Activated CD4-positive, alpha-beta T cell treated with anti-CD3 and anti-CD28 coated beads, Interleukin-2, amount 10 ng/mL, durations not matched to agents 7 days and 5 days (primary cell): ENCODE data around the gene TOM1L1. TPM values are rescaled to one million over a fixed set of nuclear protein-coding genes. Genes with fewer than 3 reads are reported as not detected.

Experiments
- CTCF ChIA-PET: fragments of 350-600 bp; sonication (Branson Sonifier 250); formaldehyde crosslinking; loops from one replicate; lab custom pipeline; 2021; ENCODE audit warnings: antibody characterized with exemption; lab: Charles Lee
- POLR2A ChIA-PET: fragments of 350-600 bp; sonication (Branson Sonifier 250); formaldehyde crosslinking; loops from one replicate; lab custom pipeline; 2021; ENCODE audit warnings: antibody characterized with exemption; lab: Charles Lee
- DNase-seq: peaks from one replicate; pipeline ENCODE4 v3.0.0-alpha.2; 2020
- H3K27ac Mint-ChIP-seq: one replicate; pipeline ENCODE4 v1.8.0; 2021; ENCODE audit warnings: mild to moderate bottlenecking, moderate library complexity, mixed read lengths
- H3K27me3 Mint-ChIP-seq: one replicate; pipeline ENCODE4 v1.8.0; 2021; ENCODE audit warnings: mixed read lengths
- H3K36me3 Mint-ChIP-seq: one replicate; pipeline ENCODE4 v1.8.0; 2021; ENCODE audit warnings: low read depth, mixed read lengths
- H3K4me1 Mint-ChIP-seq: one replicate; pipeline ENCODE4 v1.8.0; 2021; ENCODE audit warnings: mixed read lengths
- H3K4me3 Mint-ChIP-seq: one replicate; pipeline ENCODE4 v1.8.0; 2021; ENCODE audit warnings: mild to moderate bottlenecking, moderate library complexity, mixed read lengths
- H3K9me3 Mint-ChIP-seq: one replicate; pipeline ENCODE4 v1.8.0; 2021; ENCODE audit warnings: mixed read lengths
- total RNA-seq, 2 experiments: library from RNA; stranded (reverse); gene quantifications; one replicate each; pipeline ENCODE4 v1.2.3, GENCODE V29; 2021

The TOM1L1 gene
- total RNA-seq, 2 experiments from 2014 or later, result 0.22 to 0.50 TPM

GRCh38 chr17:54937426-54937825 lies 36.8 kb downstream of the TOM1L1 start:
- Mint-ChIP-seq H3K4me1 (no peaks in the 10 kb centered on the region), H3K9me3 (no peaks in the 10 kb centered on the region), H3K27ac (no peak overlapping the region), H3K4me3 (no peak overlapping the region), H3K27me3 (no peaks in the 10 kb centered on the region), H3K36me3 (no peaks in the 10 kb centered on the region)
- ChIA-PET POLR2A (no interaction called here), CTCF (no interaction called here)
- no peak for DNase-seq

- POLR2A ChIA-PET, result no interaction called here
- CTCF ChIA-PET, result no interaction called here
- no peak for DNase-seq
- Mint-ChIP-seq H3K9me3 (no peaks in the 10 kb centered on the region), H3K27me3 (peaks cover 4% of the 10 kb centered on the region), H3K4me1 (no peaks in the 10 kb centered on the region), H3K4me3 (no peak overlapping the region), H3K27ac (no peak overlapping the region), H3K36me3 (no peaks in the 10 kb centered on the region)
These were observed 40.6 kb downstream of the TOM1L1 start for GRCh38 chr17:54941285-54941684.

- CTCF ChIA-PET, result no interaction called here
- POLR2A ChIA-PET, result no interaction called here
- Mint-ChIP-seq H3K4me3 (no peak overlapping the region), H3K9me3 (no peaks in the 10 kb centered on the region), H3K27ac (no peak overlapping the region), H3K27me3 (peaks cover 9% of the 10 kb centered on the region), H3K36me3 (no peaks in the 10 kb centered on the region), H3K4me1 (no peaks in the 10 kb centered on the region)
- no peak for DNase-seq
These were observed 44.1 kb downstream of the TOM1L1 start for GRCh38 chr17:54944796-54945195.

GRCh38 chr17:54945231-54945630 lies 44.6 kb downstream of the TOM1L1 start:
- DNase-seq, result no peak
- CTCF ChIA-PET, result interaction anchor here (1.6 kb wide), 1 partner anchor 403 kb away, joined by 3 read pairs; no protein-coding TSS in a partner anchor
- Mint-ChIP-seq H3K9me3 (no peaks in the 10 kb centered on the region), H3K36me3 (no peaks in the 10 kb centered on the region), H3K27ac (no peak overlapping the region), H3K27me3 (peaks cover 9% of the 10 kb centered on the region), H3K4me3 (no peak overlapping the region), H3K4me1 (no peaks in the 10 kb centered on the region)
- POLR2A ChIA-PET, result no interaction called here

GRCh38 chr17:54945671-54946070 lies 45.0 kb downstream of the TOM1L1 start:
- Mint-ChIP-seq H3K27me3 (peaks cover 9% of the 10 kb centered on the region), H3K4me3 (no peak overlapping the region), H3K27ac (no peak overlapping the region), H3K4me1 (no peaks in the 10 kb centered on the region), H3K9me3 (no peaks in the 10 kb centered on the region), H3K36me3 (no peaks in the 10 kb centered on the region)
- ChIA-PET POLR2A (no interaction called here), CTCF (interaction anchor here (1.6 kb wide), 1 partner anchor 402 kb away, joined by 3 read pairs; no protein-coding TSS in a partner anchor)
- DNase-seq, result no peak

GRCh38 chr17:54947396-54947795 lies 46.7 kb downstream of the TOM1L1 start:
- H3K4me1 Mint-ChIP-seq, result no peaks in the 10 kb centered on the region
- DNase-seq, result no peak
- H3K9me3 Mint-ChIP-seq, result no peaks in the 10 kb centered on the region
- no peaks in the 10 kb centered on the region for H3K36me3 Mint-ChIP-seq
- no peak overlapping the region for H3K27ac Mint-ChIP-seq
- POLR2A ChIA-PET, result no interaction called here
- CTCF ChIA-PET, result no interaction called here
- no peak overlapping the region for H3K4me3 Mint-ChIP-seq
- peaks cover 9% of the 10 kb centered on the region for H3K27me3 Mint-ChIP-seq

- Mint-ChIP-seq H3K9me3 (no peaks in the 10 kb centered on the region), H3K4me3 (no peak overlapping the region), H3K27ac (no peak overlapping the region), H3K27me3 (peaks cover 9% of the 10 kb centered on the region), H3K36me3 (no peaks in the 10 kb centered on the region), H3K4me1 (no peaks in the 10 kb centered on the region)
- POLR2A ChIA-PET, result no interaction called here
- DNase-seq, result no peak
- CTCF ChIA-PET, result no interaction called here
These were observed 47.7 kb downstream of the TOM1L1 start for GRCh38 chr17:54948380-54948779.

- peaks cover 9% of the 10 kb centered on the region for H3K27me3 Mint-ChIP-seq
- H3K4me1 Mint-ChIP-seq, result no peaks in the 10 kb centered on the region
- POLR2A ChIA-PET, result interaction anchor here (0.6 kb wide), 1 partner anchor 9 kb away, joined by 3 read pairs; no protein-coding TSS in a partner anchor
- CTCF ChIA-PET, result no interaction called here
- H3K4me3 Mint-ChIP-seq, result no peak overlapping the region
- H3K36me3 Mint-ChIP-seq, result no peaks in the 10 kb centered on the region
- no peak overlapping the region for H3K27ac Mint-ChIP-seq
- DNase-seq, result no peak
- H3K9me3 Mint-ChIP-seq, result no peaks in the 10 kb centered on the region
These were observed 49.5 kb downstream of the TOM1L1 start for GRCh38 chr17:54950116-54950515.

- ChIA-PET POLR2A (no interaction called here), CTCF (no interaction called here)
- DNase-seq, result no peak
- no peak overlapping the region for H3K4me3 Mint-ChIP-seq
- H3K9me3 Mint-ChIP-seq, result no peaks in the 10 kb centered on the region
- no peaks in the 10 kb centered on the region for H3K36me3 Mint-ChIP-seq
- H3K27me3 Mint-ChIP-seq, result peaks cover 6% of the 10 kb centered on the region
- no peaks in the 10 kb centered on the region for H3K4me1 Mint-ChIP-seq
- no peak overlapping the region for H3K27ac Mint-ChIP-seq
These were observed 50.6 kb downstream of the TOM1L1 start for GRCh38 chr17:54951286-54951685.

- Mint-ChIP-seq H3K9me3 (no peaks in the 10 kb centered on the region), H3K4me1 (no peaks in the 10 kb centered on the region), H3K27me3 (no peaks in the 10 kb centered on the region), H3K36me3 (peaks cover 19% of the 10 kb centered on the region), H3K4me3 (no peak overlapping the region), H3K27ac (no peak overlapping the region)
- DNase-seq, result no peak
- ChIA-PET POLR2A (no interaction called here), CTCF (no interaction called here)
These were observed 56.1 kb downstream of the TOM1L1 start for GRCh38 chr17:54956791-54957190.

- ChIA-PET CTCF (no interaction called here), POLR2A (no interaction called here)
- peaks cover 18% of the 10 kb centered on the region for H3K36me3 Mint-ChIP-seq
- no peak for DNase-seq
- peaks cover 22% of the 10 kb centered on the region for H3K4me1 Mint-ChIP-seq
- no peak overlapping the region for H3K4me3 Mint-ChIP-seq
- H3K9me3 Mint-ChIP-seq, result no peaks in the 10 kb centered on the region
- H3K27me3 Mint-ChIP-seq, result no peaks in the 10 kb centered on the region
- H3K27ac Mint-ChIP-seq, result no peak overlapping the region
These were observed 67.1 kb downstream of the TOM1L1 start for GRCh38 chr17:54967621-54968261.

- Mint-ChIP-seq H3K27ac (no peak within 1 kb of the TSS), H3K4me3 (no peak within 1 kb of the TSS), H3K9me3 (no peaks in the 10 kb centered on the region), H3K36me3 (peaks cover 14% of the 10 kb centered on the region), H3K4me1 (peaks cover 22% of the 10 kb centered on the region), H3K27me3 (no peaks in the 10 kb centered on the region)
- peak; percentile 96 for DNase-seq
- POLR2A ChIA-PET, result no interaction called here
- CTCF ChIA-PET, result interaction anchor here (2.4 kb wide), 1 partner anchor 11 kb away, joined by 9 read pairs; no protein-coding TSS in a partner anchor
These were observed 67.8 kb downstream of the TOM1L1 start, which contains the start of the genes COX11 and STXBP4 for GRCh38 chr17:54968262-54968987. TSS of gene COX11 (minus strand) at chr17:54968654. CDS start at chr17:54968646, 8 bp downstream. TSS of gene STXBP4 (plus strand) at chr17:54968765. CDS start at chr17:54986220, 17,455 bp downstream.

GRCh38 chr17:54968988-54969332 lies 68.3 kb downstream of the TOM1L1 start:
- Mint-ChIP-seq H3K27ac (no peak overlapping the region), H3K4me1 (peaks cover 22% of the 10 kb centered on the region), H3K4me3 (no peak overlapping the region), H3K36me3 (peaks cover 10% of the 10 kb centered on the region), H3K9me3 (no peaks in the 10 kb centered on the region), H3K27me3 (no peaks in the 10 kb centered on the region)
- ChIA-PET POLR2A (no interaction called here), CTCF (interaction anchor here (2.4 kb wide), 1 partner anchor 11 kb away, joined by 9 read pairs; no protein-coding TSS in a partner anchor)
- DNase-seq, result no peak
